Fibroblast of lung (primary cell): ENCODE results near the gene PCSK6. TPM values are rescaled to one million over a fixed set of nuclear protein-coding genes. Genes with fewer than 3 reads are reported as not detected.

Source experiments
- DNase-seq, 2 donors: peaks; one replicate each; pipeline versions ENCODE4 v3.0.0 to v3.0.0-alpha.2; 2010; ENCODE audit warnings: low read depth in 2 of 2
- H2AFZ ChIP-seq: 2 replicates; pipeline ENCODE4 v1.5.1; 2012; ENCODE audit warnings: low read length, control low read depth, inconsistent platforms
- H3K27ac ChIP-seq: 2 replicates; pipeline ENCODE4 v1.5.1; 2011; ENCODE audit warnings: low read length, control low read depth; ENCODE audit not compliant: insufficient read depth
- H3K27me3 ChIP-seq: 2 replicates; pipeline ENCODE4 v1.5.1; 2011; ENCODE audit warnings: mild to moderate bottlenecking, low read length; ENCODE audit not compliant: control insufficient read depth, insufficient read depth
- H3K36me3 ChIP-seq: 2 replicates; pipeline ENCODE4 v1.5.1; 2011; ENCODE audit warnings: low read length; ENCODE audit not compliant: control insufficient read depth, insufficient read depth
- H3K4me1 ChIP-seq: 2 replicates; pipeline ENCODE4 v1.5.1; 2011; ENCODE audit warnings: low read length; ENCODE audit not compliant: control insufficient read depth, insufficient read depth; ENCODE audit errors: extremely low read depth
- H3K4me2 ChIP-seq: 2 replicates; pipeline ENCODE4 v1.5.1; 2011; ENCODE audit warnings: low read length, control low read depth; ENCODE audit not compliant: insufficient read depth; ENCODE audit errors: extremely low read depth
- H3K4me3 ChIP-seq, 4 experiments: fragments of 200-600 bp in 1 of 4; sonication (generic) in 1 of 4; replicated peaks in 1 of 4; 2 replicates each; pipeline ENCODE4 v1.5.1; 2011 to 2016; ENCODE audit warnings: low read length in 4 of 4, low read depth in 3 of 4, mild to moderate bottlenecking in 3 of 4, control low read depth in 2 of 4, inconsistent platforms in 1 of 4, mixed read lengths in 1 of 4; ENCODE audit not compliant: insufficient read depth in 1 of 4; ENCODE audit errors: control extremely low read depth in 1 of 4
- H3K79me2 ChIP-seq: 2 replicates; pipeline ENCODE4 v1.5.1; 2012; ENCODE audit warnings: mild to moderate bottlenecking, low read length, inconsistent platforms; ENCODE audit not compliant: control insufficient read depth, insufficient read depth
- H3K9ac ChIP-seq: 2 replicates; pipeline ENCODE4 v1.5.1; 2011; ENCODE audit warnings: mild to moderate bottlenecking, low read length, control low read depth; ENCODE audit not compliant: insufficient read depth
- H3K9me3 ChIP-seq: 2 replicates; pipeline ENCODE4 v1.5.1; 2012; ENCODE audit warnings: low read depth, low read length; ENCODE audit not compliant: control insufficient read depth, insufficient read depth
- H4K20me1 ChIP-seq: 2 replicates; pipeline ENCODE4 v1.5.1; 2011; ENCODE audit warnings: low read length; ENCODE audit not compliant: control insufficient read depth, insufficient read depth; ENCODE audit errors: extremely low read depth
- EZH2 ChIP-seq: IDR thresholded peaks from 2 replicates; pipeline ENCODE4 v1.5.1; 2012; ENCODE audit warnings: low read length, control low read depth, mild to moderate bottlenecking; ENCODE audit errors: missing control alignments
- polyA plus RNA-seq, 2 donors: library from polyadenylated mRNA; depleted of rRNA in 1 of 2; stranded (reverse) in 1 of 2; unstranded in 1 of 2; fragments of >200 nt; gene quantifications; 2 replicates each; pipeline ENCODE4 v1.2.1, GENCODE V29; 2011 to 2012; ENCODE audit warnings: missing spikeins in 1 of 2
- total RNA-seq: library from RNA; depleted of rRNA; stranded (reverse); fragments of >200 nt; gene quantifications from 2 replicates; pipeline ENCODE4 v1.2.1, GENCODE V29; 2014
- TF ChIP-seq, protein P1 (sequence below), 2 donors: IDR thresholded peaks in 1 of 2; conservative IDR thresholded peaks in 1 of 2; 1 replicate in 1 of 2; 2 replicates in 1 of 2; pipeline ENCODE4 v1.5.1; 2011 to 2012; ENCODE audit warnings: low read length in 2 of 2, control low read depth in 1 of 2, inconsistent platforms in 1 of 2, low read depth in 1 of 2, mild to moderate bottlenecking in 1 of 2

Gene PCSK6
- total and polyA plus RNA-seq, 2 donors (not counting 1 experiment from before 2014, with no cell fraction given) = 0.02 to 0.83 TPM

DNA sequence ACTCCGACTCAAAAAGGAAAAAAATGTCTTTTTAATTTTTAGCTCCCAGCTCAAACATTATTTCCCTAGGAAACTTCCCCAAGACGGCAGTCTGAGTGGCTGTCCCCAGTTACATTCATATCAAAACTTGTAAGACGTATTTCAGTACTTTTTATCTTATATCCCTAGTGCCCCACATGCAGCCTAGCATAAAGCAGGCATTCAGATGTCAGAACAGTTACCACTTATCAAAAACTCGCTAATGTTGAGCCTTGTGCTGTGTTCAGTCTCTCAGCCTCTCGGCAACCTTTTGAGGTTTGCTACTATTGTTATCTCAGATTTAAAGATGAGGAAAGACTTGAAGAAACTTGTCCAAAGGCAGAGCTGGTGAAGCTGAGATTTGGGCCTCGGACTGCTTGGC is 205.6 kb downstream of the PCSK6 start:
- TF ChIP-seq, protein P1, sequence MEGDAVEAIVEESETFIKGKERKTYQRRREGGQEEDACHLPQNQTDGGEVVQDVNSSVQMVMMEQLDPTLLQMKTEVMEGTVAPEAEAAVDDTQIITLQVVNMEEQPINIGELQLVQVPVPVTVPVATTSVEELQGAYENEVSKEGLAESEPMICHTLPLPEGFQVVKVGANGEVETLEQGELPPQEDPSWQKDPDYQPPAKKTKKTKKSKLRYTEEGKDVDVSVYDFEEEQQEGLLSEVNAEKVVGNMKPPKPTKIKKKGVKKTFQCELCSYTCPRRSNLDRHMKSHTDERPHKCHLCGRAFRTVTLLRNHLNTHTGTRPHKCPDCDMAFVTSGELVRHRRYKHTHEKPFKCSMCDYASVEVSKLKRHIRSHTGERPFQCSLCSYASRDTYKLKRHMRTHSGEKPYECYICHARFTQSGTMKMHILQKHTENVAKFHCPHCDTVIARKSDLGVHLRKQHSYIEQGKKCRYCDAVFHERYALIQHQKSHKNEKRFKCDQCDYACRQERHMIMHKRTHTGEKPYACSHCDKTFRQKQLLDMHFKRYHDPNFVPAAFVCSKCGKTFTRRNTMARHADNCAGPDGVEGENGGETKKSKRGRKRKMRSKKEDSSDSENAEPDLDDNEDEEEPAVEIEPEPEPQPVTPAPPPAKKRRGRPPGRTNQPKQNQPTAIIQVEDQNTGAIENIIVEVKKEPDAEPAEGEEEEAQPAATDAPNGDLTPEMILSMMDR (conservative IDR thresholded peaks at IDR 0.05 in 1 of 2, IDR thresholded peaks at IDR 0.05 in 1 of 2; ENCODE audit: low read depth in 1 of 2, low read length in 2 of 2) = no peak
- no peak for TF ChIP-seq EZH2
- no peak for DNase-seq
- Histone ChIP-seq H3K9me3 (no peaks in the 10 kb centered on the region), H3K4me3 (no peak overlapping the region), H4K20me1 (no peaks in the 10 kb centered on the region), H3K9ac (no peak overlapping the region), H3K4me2 (no peak overlapping the region), H3K4me1 (no peaks in the 10 kb centered on the region), H3K36me3 (peaks cover 9% of the 10 kb centered on the region), H3K79me2 (peaks cover 10% of the 10 kb centered on the region), H2AFZ (no peak overlapping the region), H3K27me3 (no peaks in the 10 kb centered on the region), H3K27ac (no peak overlapping the region)

DNA sequence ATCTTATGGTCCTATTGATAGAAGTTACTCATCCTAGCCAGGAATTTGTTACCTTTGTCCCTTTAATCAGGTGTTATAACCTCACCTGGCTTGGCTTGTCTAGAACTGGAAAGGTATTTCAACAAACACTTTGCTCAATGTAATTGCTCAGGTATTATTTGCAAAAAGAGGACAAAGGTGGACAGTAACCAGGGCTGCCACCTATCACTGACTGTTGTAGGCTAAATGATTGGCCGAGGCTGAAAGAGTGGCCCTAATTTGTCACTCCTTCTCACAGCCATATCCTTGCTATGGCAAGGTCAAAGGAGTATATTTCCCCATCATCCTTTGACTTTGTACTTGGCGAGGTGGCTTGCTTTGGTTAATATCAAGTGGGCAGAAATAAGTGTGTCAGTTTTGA is 209.5 kb downstream of the PCSK6 start:
- DNase-seq = no peak
- no peak for TF ChIP-seq EZH2
- TF ChIP-seq, protein P1 (conservative IDR thresholded peaks at IDR 0.05 in 1 of 2, IDR thresholded peaks at IDR 0.05 in 1 of 2; ENCODE audit: low read depth in 1 of 2, low read length in 2 of 2) = no peak

DNA sequence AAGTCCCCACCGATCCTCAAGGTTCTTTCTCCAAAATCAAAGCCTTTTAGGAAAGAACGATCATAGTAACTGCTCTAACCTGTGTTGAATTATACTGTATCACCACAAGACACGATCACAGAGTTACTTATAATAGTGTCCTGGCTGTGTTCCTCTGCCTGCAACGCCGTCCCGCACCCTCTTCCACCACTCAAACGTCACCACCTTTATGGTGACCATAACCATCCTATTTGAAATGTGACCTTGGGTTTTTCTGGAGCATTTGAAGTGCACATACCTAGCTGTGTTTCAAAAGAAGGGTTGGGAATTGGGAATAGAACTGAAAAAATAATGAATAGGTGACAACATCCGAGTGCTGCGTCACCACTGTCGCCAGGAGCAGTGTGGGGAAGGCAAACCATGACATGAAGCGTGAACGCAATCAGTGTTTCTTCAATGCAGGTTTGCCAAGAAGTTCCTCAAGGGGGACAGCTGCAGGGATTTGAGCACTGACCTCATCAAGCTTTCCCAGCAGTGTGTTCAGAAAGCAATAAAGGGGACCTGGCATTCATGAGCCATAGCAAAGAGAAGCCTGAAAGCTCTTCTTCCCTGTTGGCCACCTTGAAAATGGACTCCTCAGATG is 211.5 kb downstream of the PCSK6 start:
- H3K27ac ChIP-seq = peak overlapping the region; percentile 90
- peak overlapping the region; percentile 41 for H3K9ac ChIP-seq

More for the DNA sequence above, 209.5 kb downstream of the PCSK6 start:
- H3K9me3 ChIP-seq = no peaks in the 10 kb centered on the region
- H3K4me1 ChIP-seq = peaks cover 3% of the 10 kb centered on the region
- peaks cover 8% of the 10 kb centered on the region for H3K36me3 ChIP-seq
- no peak overlapping the region for H3K9ac ChIP-seq
- no peak overlapping the region for H3K27ac ChIP-seq
- H4K20me1 ChIP-seq = no peaks in the 10 kb centered on the region
- no peak overlapping the region for H3K4me2 ChIP-seq
- H2AFZ ChIP-seq = no peak overlapping the region
- H3K4me3 ChIP-seq = no peak overlapping the region
- peaks cover 19% of the 10 kb centered on the region for H3K79me2 ChIP-seq
- H3K27me3 ChIP-seq = no peaks in the 10 kb centered on the region

More for the DNA sequence above, 211.5 kb downstream of the PCSK6 start:
- no peaks in the 10 kb centered on the region for H3K27me3 ChIP-seq
- no peaks in the 10 kb centered on the region for H3K9me3 ChIP-seq
- peak overlapping the region; percentile 75 for H2AFZ ChIP-seq
- peaks cover 24% of the 10 kb centered on the region for H3K79me2 ChIP-seq
- DNase-seq = no peak
- peaks cover 3% of the 10 kb centered on the region for H3K4me1 ChIP-seq
- peaks cover 16% of the 10 kb centered on the region for H3K36me3 ChIP-seq
- TF ChIP-seq, protein P1 (conservative IDR thresholded peaks at IDR 0.05 in 1 of 2, IDR thresholded peaks at IDR 0.05 in 1 of 2; ENCODE audit: low read depth in 1 of 2, low read length in 2 of 2) = no peak
- TF ChIP-seq EZH2 = no peak
- H3K4me3 ChIP-seq = peak overlapping the region; percentile 33 to 93 (median 78)
- no peaks in the 10 kb centered on the region for H4K20me1 ChIP-seq
- H3K4me2 ChIP-seq = peak overlapping the region; percentile 82
